PFSK-1 (cell line): Measurements from ENCODE around the gene STKLD1.

ENCODE experiments used
- FOXP2 ChIP-seq: optimal IDR thresholded peaks from 2 replicates; pipeline ENCODE3; 2011; ENCODE audit warnings: borderline replicate concordance, control low read depth, inconsistent platforms; ENCODE audit not compliant: insufficient read depth; ENCODE audit errors: extremely low read length, extremely low read depth
- POLR2AphosphoS5 ChIP-seq: IDR thresholded peaks from 2 replicates; pipeline ENCODE4 v1.6.1; 2012; ENCODE audit warnings: low read depth, mild to moderate bottlenecking, control low read depth, low read length, moderate library complexity
- REST ChIP-seq, 2 experiments: IDR thresholded peaks; 2 replicates each; pipeline versions ENCODE4 v1.6.1 to v1.8.0; 2011 to 2012; ENCODE audit warnings: low read depth in 2 of 2, low read length in 2 of 2, control low read depth in 1 of 2, inconsistent platforms in 1 of 2, mild to moderate bottlenecking in 1 of 2, moderate library complexity in 1 of 2; ENCODE audit not compliant: insufficient read depth in 1 of 2
- SIN3A ChIP-seq: IDR thresholded peaks from 2 replicates; pipeline ENCODE4 v1.6.1; 2012; ENCODE audit warnings: mild to moderate bottlenecking, low read length, moderate library complexity, borderline replicate concordance; ENCODE audit not compliant: insufficient read depth
- TAF1 ChIP-seq: IDR thresholded peaks from 2 replicates; pipeline ENCODE4 v1.6.1; 2012; ENCODE audit warnings: low read length, control low read depth, borderline replicate concordance; ENCODE audit not compliant: insufficient read depth

The STKLD1 gene

GRCh38 chr9:133339641-133340040 lies 36.5 kb upstream of the STKLD1 start:
- TF ChIP-seq POLR2AphosphoS5 (no peak), REST (IDR thresholded peaks at IDR 0.05; ENCODE audit: insufficient read depth in 1 of 2, low read depth in 2 of 2, low read length in 2 of 2) (no peak), TAF1 (no peak), FOXP2 (no peak), SIN3A (no peak)

DNA sequence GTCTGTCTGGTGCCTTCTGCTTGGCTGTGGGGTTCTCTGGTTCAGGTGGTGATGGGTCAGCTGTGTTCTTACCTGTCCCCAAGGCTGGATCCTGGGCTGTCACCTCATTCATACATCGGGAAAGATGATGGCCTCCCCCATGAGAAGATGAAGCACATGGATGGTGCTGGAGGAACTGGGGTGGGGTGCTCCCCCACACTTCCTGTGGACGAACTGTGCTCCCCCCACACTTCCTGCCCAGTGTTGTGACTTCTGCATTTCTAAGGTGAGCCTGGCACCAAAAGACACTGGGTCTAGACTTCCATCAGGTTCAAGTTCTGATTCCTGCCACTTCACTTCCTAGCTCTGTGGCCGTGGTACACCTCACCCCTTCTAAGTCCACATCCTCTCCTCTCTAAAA lies 35.9 kb upstream of the STKLD1 start:
- TF ChIP-seq FOXP2 (no peak), SIN3A (no peak), REST (IDR thresholded peaks at IDR 0.05; ENCODE audit: insufficient read depth in 1 of 2, low read depth in 2 of 2, low read length in 2 of 2) (no peak), POLR2AphosphoS5 (no peak), TAF1 (no peak)

- TF ChIP-seq POLR2AphosphoS5 (no peak), SIN3A (no peak), REST (IDR thresholded peaks at IDR 0.05; ENCODE audit: insufficient read depth in 1 of 2, low read depth in 2 of 2, low read length in 2 of 2) (no peak), FOXP2 (no peak), TAF1 (no peak)
These were observed 35.2 kb upstream of the STKLD1 start for GRCh38 chr9:133340916-133341315.

DNA sequence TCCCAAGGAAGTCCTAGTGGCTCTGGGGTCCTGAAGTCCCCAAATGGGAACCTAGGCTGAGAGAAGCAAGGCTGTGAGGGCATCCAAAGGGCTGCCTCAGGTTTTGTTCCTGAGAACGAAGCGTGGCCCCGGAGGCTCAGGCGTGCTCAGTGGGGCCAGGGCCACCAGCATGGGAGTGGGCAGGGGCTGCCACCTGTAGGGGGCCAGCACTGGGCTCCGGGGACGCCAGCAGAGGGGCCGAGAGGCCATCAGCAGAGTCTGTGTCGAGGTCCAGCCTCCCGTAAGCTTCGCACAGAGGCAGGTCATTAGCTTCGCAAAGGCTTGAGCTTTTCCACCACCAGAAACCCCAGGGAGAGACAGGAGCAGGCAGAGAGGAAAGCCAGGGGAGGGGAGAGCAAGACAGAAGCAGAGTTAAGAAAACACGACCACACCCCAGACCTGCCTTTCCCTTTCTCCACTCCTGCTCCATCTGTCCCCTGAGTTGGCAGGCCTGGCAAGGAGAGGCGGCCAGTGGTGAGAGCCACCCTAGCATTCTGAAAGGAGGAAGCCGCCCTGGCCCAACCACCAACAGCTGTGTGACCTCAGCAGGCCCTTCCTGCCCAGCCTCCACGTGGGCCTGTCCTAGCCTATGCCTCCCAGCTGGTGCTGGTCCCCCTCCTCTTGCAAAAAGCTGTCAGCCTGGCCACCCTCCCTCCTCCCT lies 34.6 kb upstream of the STKLD1 start:
- TF ChIP-seq FOXP2 (no peak), SIN3A (no peak), REST (IDR thresholded peaks at IDR 0.05; ENCODE audit: insufficient read depth in 1 of 2, low read depth in 2 of 2, low read length in 2 of 2) (no peak), TAF1 (no peak), POLR2AphosphoS5 (no peak)

DNA sequence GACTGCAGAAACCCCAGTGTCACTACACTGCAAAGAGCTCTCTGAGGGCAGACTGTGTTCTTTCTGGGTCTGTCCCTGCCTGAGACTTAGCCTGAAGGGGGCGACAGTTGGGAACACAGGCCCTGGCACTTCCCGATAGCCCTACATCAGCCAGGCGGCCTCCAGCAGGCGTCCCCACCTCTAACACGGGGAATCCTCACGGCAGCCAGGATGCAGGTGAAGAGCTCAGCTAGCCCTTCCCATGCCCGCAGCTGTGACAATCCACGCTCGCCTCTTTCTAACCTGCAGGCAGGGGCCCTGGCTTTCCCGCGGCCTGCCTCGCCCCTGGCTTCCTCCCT lies 34.1 kb upstream of the STKLD1 start:
- TF ChIP-seq TAF1 (no peak), FOXP2 (no peak), POLR2AphosphoS5 (no peak), SIN3A (no peak), REST (IDR thresholded peaks at IDR 0.05; ENCODE audit: insufficient read depth in 1 of 2, low read depth in 2 of 2, low read length in 2 of 2) (no peak)
